ENCODE data around the gene LIN37.
"Not testable (repeated sequence)": the region's sequence is repeated elsewhere in the genome, so short reads cannot be mapped to it uniquely, and the experiment has no call there.

DNA sequence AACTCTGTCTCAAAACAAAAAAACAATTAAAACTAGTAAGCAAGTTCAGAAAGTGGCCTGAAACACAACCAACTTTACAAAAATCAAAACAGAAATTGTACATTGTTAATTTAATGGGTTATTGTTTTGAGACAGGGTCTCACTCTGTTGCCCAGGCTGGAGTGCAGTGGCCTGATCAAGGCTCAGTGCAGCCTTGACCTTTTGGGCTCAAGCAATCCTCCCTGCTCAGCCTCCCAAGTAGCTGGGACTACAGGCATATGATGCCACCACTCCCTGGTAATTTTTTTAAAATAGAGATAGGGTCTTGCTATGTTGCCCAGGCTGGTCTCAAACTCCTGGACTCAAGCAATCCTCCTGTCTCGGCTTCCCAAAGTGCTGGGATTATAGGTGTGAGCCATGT, 47.2 kb downstream of the LIN37 start:
- not testable (repeated sequence) for TF ChIP-seq CTCF (IDR thresholded peaks at IDR 0.05; ENCODE audit: low read depth, low read length, missing input control); YY1 (IDR thresholded peaks at IDR 0.05); MAX (IDR thresholded peaks at IDR 0.05); JUND (IDR thresholded peaks at IDR 0.05); REST (IDR thresholded peaks at IDR 0.05)

Data from liver (tissue), 3 donors.